Testis (tissue), 5 donors: Measurements from ENCODE around the gene CLCN7. TPM values are rescaled to one million over a fixed set of nuclear protein-coding genes. Genes with fewer than 3 reads are reported as not detected.

Experiments used
- DNase-seq: peaks from one replicate; pipeline ENCODE4 v3.0.0-alpha.2; 2019
- H3K27ac ChIP-seq, 2 donors: fragments of 200-600 bp; sonication (generic); one replicate each; pipeline ENCODE4 v1.5.1; 2019
- H3K27me3 ChIP-seq: fragments of 200-600 bp; sonication (generic); one replicate; pipeline ENCODE4 v1.5.1; 2019
- H3K36me3 ChIP-seq: fragments of 200-600 bp; sonication (generic); one replicate; pipeline ENCODE4 v1.5.1; 2017; ENCODE audit warnings: low read depth; ENCODE audit errors: missing control alignments
- H3K4me1 ChIP-seq: fragments of 200-600 bp; sonication (generic); one replicate; pipeline ENCODE4 v1.5.1; 2019
- H3K4me3 ChIP-seq, 2 donors: fragments of 200-600 bp; sonication (generic); one replicate each; pipeline ENCODE4 v1.5.1; 2017 to 2019
- H3K9me3 ChIP-seq: fragments of 200-600 bp; sonication (generic); one replicate; pipeline ENCODE4 v1.5.1; 2017
- POLR2A ChIP-seq: fragments of 450-650 bp; IDR thresholded peaks from one replicate; pipeline ENCODE4 v1.6.1; 2017; ENCODE audit warnings: antibody characterized with exemption, mild to moderate bottlenecking, moderate library complexity
- WGBS, 2 donors: methylation state at CpG; one replicate each; pipeline ENCODE4 v1.1.5; 2018; 5-methylcytosine and 5-hydroxymethylcytosine counted together
- intact Hi-C: fragments of 100-400 bp; cut with DNase I; formaldehyde crosslinking; loops from one replicate; pipeline ENCODE4 v1.15.1; 2023; ENCODE audit warnings: low total_unique reads
- long read RNA-seq, 2 donors: transcript quantifications; one replicate each; lab custom pipeline, GENCODE V29; 2026
- polyA plus RNA-seq: library from polyadenylated mRNA; stranded (reverse); fragments of 350-450 nt; fragmentation: Illumina TruSeq; extraction: RNeasy Lipid Tissue Mini Kit (QIAGEN cat#74804); gene quantifications from one replicate; pipeline ENCODE4 v1.2.3, GENCODE V29; 2014; ENCODE audit warnings: low read depth, low replicate concordance; ENCODE audit not compliant: insufficient read depth
- total RNA-seq, 2 donors: library from RNA; depleted of rRNA; stranded (reverse); fragments of >200 nt; gene quantifications; one replicate each; pipeline ENCODE4 v1.2.3, GENCODE V29; 2016
- TF ChIP-seq, protein P1 (sequence below), 3 experiments: fragments of 450-650 bp in 2 of 3; fragments of 200-600 bp in 1 of 3; sonication (generic) in 1 of 3; IDR thresholded peaks; one replicate each; pipeline ENCODE4 v1.5.1; 2016 to 2019; ENCODE audit warnings: antibody characterized with exemption in 3 of 3, mild to moderate bottlenecking in 2 of 3, moderate library complexity in 1 of 3

CLCN7 gene, protein sequence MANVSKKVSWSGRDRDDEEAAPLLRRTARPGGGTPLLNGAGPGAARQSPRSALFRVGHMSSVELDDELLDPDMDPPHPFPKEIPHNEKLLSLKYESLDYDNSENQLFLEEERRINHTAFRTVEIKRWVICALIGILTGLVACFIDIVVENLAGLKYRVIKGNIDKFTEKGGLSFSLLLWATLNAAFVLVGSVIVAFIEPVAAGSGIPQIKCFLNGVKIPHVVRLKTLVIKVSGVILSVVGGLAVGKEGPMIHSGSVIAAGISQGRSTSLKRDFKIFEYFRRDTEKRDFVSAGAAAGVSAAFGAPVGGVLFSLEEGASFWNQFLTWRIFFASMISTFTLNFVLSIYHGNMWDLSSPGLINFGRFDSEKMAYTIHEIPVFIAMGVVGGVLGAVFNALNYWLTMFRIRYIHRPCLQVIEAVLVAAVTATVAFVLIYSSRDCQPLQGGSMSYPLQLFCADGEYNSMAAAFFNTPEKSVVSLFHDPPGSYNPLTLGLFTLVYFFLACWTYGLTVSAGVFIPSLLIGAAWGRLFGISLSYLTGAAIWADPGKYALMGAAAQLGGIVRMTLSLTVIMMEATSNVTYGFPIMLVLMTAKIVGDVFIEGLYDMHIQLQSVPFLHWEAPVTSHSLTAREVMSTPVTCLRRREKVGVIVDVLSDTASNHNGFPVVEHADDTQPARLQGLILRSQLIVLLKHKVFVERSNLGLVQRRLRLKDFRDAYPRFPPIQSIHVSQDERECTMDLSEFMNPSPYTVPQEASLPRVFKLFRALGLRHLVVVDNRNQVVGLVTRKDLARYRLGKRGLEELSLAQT
- total RNA-seq = 100 to 1,000 TPM; 152 to 160 TPM
- 79.6 TPM for polyA plus RNA-seq
- long read RNA-seq, donor 1, full-length matches to known transcripts = 12 of 12 reads
- long read RNA-seq, donor 1, partial matches to known transcripts = 0 of 12 reads
- long read RNA-seq, donor 1, other reads (novel, unspliced or antisense) = 0 of 12 reads
- long read RNA-seq, donor 2, full-length matches to known transcripts = 7 of 7 reads
- long read RNA-seq, donor 2, partial matches to known transcripts = 0 of 7 reads
- long read RNA-seq, donor 2, other reads (novel, unspliced or antisense) = 0 of 7 reads

DNA sequence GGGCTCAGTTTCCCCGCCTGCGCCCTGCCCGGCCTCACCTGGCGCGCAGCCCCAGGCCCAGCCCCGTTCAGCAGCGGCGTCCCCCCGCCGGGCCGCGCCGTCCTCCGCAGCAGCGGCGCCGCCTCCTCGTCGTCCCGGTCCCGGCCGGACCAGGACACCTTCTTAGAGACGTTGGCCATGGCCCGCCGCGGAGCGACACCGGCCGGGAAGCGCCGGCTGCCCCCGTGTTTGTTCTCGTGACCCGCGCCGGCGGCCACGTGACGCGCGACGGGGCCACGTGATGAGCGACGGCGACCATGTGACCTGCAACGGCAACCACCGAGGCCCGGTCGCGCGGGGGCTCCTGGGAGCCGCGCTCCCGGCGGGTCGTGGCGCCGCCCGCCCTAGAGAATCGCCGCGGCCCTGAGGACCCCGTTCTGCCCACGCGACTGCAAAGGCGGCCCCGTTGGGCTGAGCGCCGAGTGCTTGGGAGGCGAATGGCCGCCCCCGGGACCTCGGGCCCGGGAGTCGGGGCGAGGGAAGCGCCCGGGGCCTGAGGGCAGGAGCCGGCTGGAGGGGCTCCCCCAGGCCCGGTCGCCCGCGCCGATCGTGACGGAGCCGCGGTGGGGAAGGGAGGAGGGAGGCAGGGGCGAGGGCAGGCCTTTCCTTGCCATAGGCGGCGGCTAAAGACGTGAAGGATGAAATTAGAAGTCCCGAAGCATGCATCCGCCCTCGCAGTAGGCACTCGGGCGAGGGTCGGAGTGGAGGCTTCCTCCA is at the start of gene CLCN7:
Gene CLCN7 (minus strand): TSS at position 233 of the 756 bp plus-strand sequence. CDS start 54 bp downstream, at position 179.
- peak within 1 kb of the TSS; percentile 88 to 89 for H3K4me3 ChIP-seq
- H3K27me3 ChIP-seq = no peaks in the 10 kb centered on the region
- H3K36me3 ChIP-seq = no peaks in the 10 kb centered on the region
- peak; percentile 92 for DNase-seq
- TF ChIP-seq POLR2A = peak; percentile 63
- TF ChIP-seq, protein P1, sequence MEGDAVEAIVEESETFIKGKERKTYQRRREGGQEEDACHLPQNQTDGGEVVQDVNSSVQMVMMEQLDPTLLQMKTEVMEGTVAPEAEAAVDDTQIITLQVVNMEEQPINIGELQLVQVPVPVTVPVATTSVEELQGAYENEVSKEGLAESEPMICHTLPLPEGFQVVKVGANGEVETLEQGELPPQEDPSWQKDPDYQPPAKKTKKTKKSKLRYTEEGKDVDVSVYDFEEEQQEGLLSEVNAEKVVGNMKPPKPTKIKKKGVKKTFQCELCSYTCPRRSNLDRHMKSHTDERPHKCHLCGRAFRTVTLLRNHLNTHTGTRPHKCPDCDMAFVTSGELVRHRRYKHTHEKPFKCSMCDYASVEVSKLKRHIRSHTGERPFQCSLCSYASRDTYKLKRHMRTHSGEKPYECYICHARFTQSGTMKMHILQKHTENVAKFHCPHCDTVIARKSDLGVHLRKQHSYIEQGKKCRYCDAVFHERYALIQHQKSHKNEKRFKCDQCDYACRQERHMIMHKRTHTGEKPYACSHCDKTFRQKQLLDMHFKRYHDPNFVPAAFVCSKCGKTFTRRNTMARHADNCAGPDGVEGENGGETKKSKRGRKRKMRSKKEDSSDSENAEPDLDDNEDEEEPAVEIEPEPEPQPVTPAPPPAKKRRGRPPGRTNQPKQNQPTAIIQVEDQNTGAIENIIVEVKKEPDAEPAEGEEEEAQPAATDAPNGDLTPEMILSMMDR (IDR thresholded peaks at IDR 0.05) = peak in 1 of 3 experiments; percentile 10
- peak within 1 kb of the TSS; percentile 87 to 93 for H3K27ac ChIP-seq
- 0 to 1% methylated on average over 10 to 82 of the region's 99 CpGs for WGBS, 2 donors
- intact Hi-C loops = no loop called here
- no peaks in the 10 kb centered on the region for H3K9me3 ChIP-seq
- peaks cover 14% of the 10 kb centered on the region for H3K4me1 ChIP-seq

DNA sequence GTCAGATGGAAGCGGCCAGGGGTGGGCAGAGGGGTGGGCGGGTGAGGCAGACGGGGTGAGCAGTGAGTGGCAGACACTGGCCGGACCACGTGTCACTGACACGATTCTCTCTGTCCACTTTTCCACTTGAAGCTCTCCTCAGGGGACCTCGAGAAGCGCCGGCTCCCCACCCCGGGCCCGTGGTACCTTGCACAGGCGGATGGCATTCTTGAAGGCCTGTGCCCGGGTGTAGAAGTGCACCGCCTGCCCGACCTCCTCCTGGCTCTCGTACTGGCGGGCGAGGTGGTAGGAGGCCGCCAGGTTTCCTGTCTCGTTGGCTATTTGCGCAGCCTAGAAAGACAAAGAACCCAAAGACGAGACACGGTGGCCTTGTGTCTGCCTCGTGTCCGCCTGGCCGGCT is 49.5 kb upstream of the CLCN7 start:
- Histone ChIP-seq H3K4me1 (peaks cover 24% of the 10 kb centered on the region), H3K36me3 (no peaks in the 10 kb centered on the region), H3K27ac (no peak overlapping the region), H3K27me3 (no peaks in the 10 kb centered on the region), H3K9me3 (no peaks in the 10 kb centered on the region), H3K4me3 (no peak overlapping the region)
- no peak for DNase-seq
- WGBS, 2 donors = 94 to 96% methylated on average over 18 to 26 of the region's 26 CpGs
- intact Hi-C loops = no loop called here
- TF ChIP-seq, protein P1 (IDR thresholded peaks at IDR 0.05) = no peak
- no peak for TF ChIP-seq POLR2A

DNA sequence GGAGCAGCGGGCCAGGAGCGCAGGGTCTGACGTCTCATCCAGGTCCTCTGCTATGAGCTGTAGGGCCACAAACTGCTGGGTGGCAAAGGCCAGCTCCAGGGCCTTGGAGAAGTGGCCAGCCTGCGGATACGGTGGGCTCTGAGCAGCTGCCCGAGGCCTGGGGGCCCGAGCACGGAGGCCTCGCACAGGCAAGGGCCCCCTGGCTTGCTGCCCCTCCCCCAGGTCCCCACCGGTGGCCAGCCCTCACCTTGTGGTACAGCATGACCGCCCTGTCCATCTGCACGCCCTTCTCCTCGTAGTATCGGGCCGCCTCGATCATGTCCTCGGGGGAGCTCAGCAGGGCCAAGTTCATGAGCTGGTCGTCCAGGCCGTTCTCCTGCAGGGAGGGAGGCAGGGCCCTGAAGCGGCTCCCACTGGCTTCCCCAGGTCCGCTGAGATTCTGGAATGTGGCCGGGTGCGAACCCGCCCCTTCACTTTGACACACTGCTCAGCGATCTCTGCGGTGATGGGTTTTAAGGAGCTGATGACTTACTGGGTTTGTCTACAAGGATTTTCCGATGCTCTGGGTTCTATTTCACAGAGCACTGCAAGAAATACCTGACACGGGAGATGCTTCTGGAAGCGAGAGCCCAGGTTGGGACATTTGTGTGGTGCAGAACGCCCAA is 48.9 kb upstream of the CLCN7 start:
- no peak for DNase-seq
- 93 to 95% methylated on average over 23 to 29 of the region's 30 CpGs for WGBS, 2 donors
- TF ChIP-seq POLR2A = no peak
- TF ChIP-seq, protein P1 (IDR thresholded peaks at IDR 0.05) = no peak

DNA sequence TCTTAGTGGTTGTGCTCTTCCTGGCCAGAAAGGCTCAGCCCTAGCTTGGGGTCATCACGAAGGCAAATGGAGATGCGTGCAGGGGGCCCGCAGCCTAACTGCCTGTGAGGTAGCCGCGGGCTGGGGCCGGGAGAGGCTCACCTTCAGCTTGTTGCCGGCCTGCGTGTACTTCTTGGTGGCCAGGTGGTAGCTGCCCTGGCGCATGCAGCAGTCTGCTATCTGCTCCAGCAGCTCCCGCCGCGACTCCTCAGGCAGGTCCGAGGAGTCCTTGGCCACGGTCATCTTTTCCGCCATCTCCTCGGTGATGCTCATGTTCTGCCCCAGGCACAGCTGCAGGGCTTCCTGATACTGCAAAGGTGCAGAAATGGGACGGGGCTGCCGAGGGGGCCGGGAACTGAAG is 45.6 kb upstream of the CLCN7 start:
- Histone ChIP-seq H3K4me3 (no peak overlapping the region), H3K27me3 (no peaks in the 10 kb centered on the region), H3K4me1 (no peaks in the 10 kb centered on the region), H3K36me3 (no peaks in the 10 kb centered on the region), H3K27ac (no peak overlapping the region), H3K9me3 (no peaks in the 10 kb centered on the region)
- intact Hi-C loops = no loop called here
- WGBS, 2 donors = 90 to 93% methylated on average over 8 to 19 of the region's 19 CpGs
- TF ChIP-seq POLR2A = no peak
- TF ChIP-seq, protein P1 (IDR thresholded peaks at IDR 0.05) = no peak
- no peak for DNase-seq

More for the DNA sequence above, 48.9 kb upstream of the CLCN7 start:
- Histone ChIP-seq H3K9me3 (no peaks in the 10 kb centered on the region), H3K4me3 (no peak overlapping the region), H3K36me3 (no peaks in the 10 kb centered on the region), H3K27ac (no peak overlapping the region), H3K4me1 (peaks cover 19% of the 10 kb centered on the region), H3K27me3 (no peaks in the 10 kb centered on the region)
- intact Hi-C loops = no loop called here
